ENCODE results near the gene ARGLU1. TPM values are rescaled to one million over a fixed set of nuclear protein-coding genes. Genes with fewer than 3 reads are reported as not detected.

The ARGLU1 gene
- total RNA-seq, 1 experiment from 2014 or later = 96.9 TPM

DNA sequence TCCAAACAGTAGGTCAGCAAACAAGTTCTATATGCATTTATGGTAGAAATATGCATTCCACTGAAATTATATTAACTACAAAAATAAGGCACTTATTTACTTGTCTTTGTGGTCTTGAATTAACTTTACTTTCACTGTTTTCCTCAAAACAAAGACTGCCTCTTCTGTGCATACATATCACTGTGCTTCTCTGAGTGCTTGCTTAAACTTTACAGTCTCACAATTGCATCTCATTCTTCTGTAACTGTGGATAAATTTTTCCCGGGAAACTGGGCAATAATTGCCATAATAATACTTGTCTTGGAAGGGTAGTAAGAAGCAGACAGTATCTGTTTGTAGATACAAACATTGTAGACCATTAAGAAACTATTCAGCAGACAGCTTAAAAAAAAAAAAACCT is 70.9 kb downstream of the ARGLU1 start:
- H2BK15ac ChIP-seq (ENCODE audit: low read depth, low read length) = no peak overlapping the region
- H3K4me1 Mint-ChIP-seq = peaks cover 38 to 41% of the 10 kb centered on the region in 2 experiments
- no peaks in the 10 kb centered on the region for H3K9me3 ChIP-seq (ENCODE audit: control insufficient read depth, low read depth, low read length)
- peaks cover 19 to 26% (median 25%) of the 10 kb centered on the region in 3 experiments; a peak in 6 of 7 replicates for H3K36me3 Mint-ChIP-seq (ENCODE audit: insufficient read depth in 1 of 3, low read depth in 3 of 3)
- H3K14ac ChIP-seq (ENCODE audit: insufficient read depth, low read length) = no peak overlapping the region
- H4K20me1 ChIP-seq (ENCODE audit: control insufficient read depth, insufficient read depth, insufficient read length) = no peaks in the 10 kb centered on the region
- H3K23ac ChIP-seq (ENCODE audit: insufficient read length, low read depth, low read length) = no peak overlapping the region
- H2BK120ac ChIP-seq (ENCODE audit: low read depth, low read length, poor library complexity, severe bottlenecking) = no peak overlapping the region
- H3K23me2 ChIP-seq (ENCODE audit: insufficient read length, low read depth, low read length, poor library complexity, severe bottlenecking) = no peaks in the 10 kb centered on the region
- no peak overlapping the region for H4K5ac ChIP-seq (ENCODE audit: insufficient read length, low read depth, low read length)
- H3K79me2 ChIP-seq (ENCODE audit: insufficient read depth, low read length) = peaks cover 3% of the 10 kb centered on the region; the same call in 1 of the 2 replicates
- no peak for TF ChIP-seq CTCF (conservative IDR thresholded peaks at IDR 0.05)
- H3T11ph ChIP-seq (ENCODE audit: low read length) = no peak overlapping the region
- H4K91ac ChIP-seq (ENCODE audit: insufficient read length, low read depth, low read length) = no peak overlapping the region
- no peak overlapping the region for H3K56ac ChIP-seq (ENCODE audit: insufficient read length, low read depth, low read length)
- no peak overlapping the region for H3K4me3 Mint-ChIP-seq
- no peak overlapping the region for H3K27ac ChIP-seq (ENCODE audit: insufficient read length, low read depth, low read length)
- no peaks in the 10 kb centered on the region for H3K79me1 ChIP-seq (ENCODE audit: insufficient read depth, low read depth, low read length, poor library complexity, severe bottlenecking)
- WGBS (ENCODE audit: extremely low coverage, insufficient read length, low lambda C conversion rate) = no CpG with 5 or more reads among the region's 1 CpG
- no peak overlapping the region for H3K4ac ChIP-seq (ENCODE audit: low read depth, low read length)
- H3K27me3 Mint-ChIP-seq (ENCODE audit: low read depth) = no peaks in the 10 kb centered on the region
- H3K4me1 ChIP-seq (ENCODE audit: insufficient read depth, low read length) = peaks cover 3% of the 10 kb centered on the region; the same call in 1 of the 2 replicates
- H3K4me2 ChIP-seq (ENCODE audit: insufficient read depth, insufficient read length, low read length) = no peak overlapping the region
- no peak overlapping the region for H3K9ac ChIP-seq (ENCODE audit: extremely low read depth, insufficient read length, low read length)
- no peak overlapping the region for H3K18ac ChIP-seq (ENCODE audit: insufficient read length, low read depth, low read length)
- H2AK5ac ChIP-seq (ENCODE audit: insufficient read length, low read length) = no peak overlapping the region
- no peak overlapping the region for H2BK20ac ChIP-seq (ENCODE audit: low read depth, low read length, poor library complexity, severe bottlenecking)
- no peaks in the 10 kb centered on the region for H3K9me3 Mint-ChIP-seq
- no peak for DNase-seq
- H2AFZ ChIP-seq (ENCODE audit: low read length) = no peak overlapping the region
- no peak overlapping the region for H4K8ac ChIP-seq (replicated peaks; ENCODE audit: insufficient read length, low read depth, low read length)
- no peak overlapping the region for H2BK5ac ChIP-seq (ENCODE audit: insufficient read length, low read length)
- H3K27ac Mint-ChIP-seq = no peak overlapping the region
- no peak overlapping the region for H2BK12ac ChIP-seq (ENCODE audit: insufficient read length, low read depth, low read length)
- no peaks in the 10 kb centered on the region for H3K27me3 ChIP-seq (ENCODE audit: insufficient read depth, low read length)
